Endodermal cell (in vitro differentiated cells): ENCODE data around the gene CCL23. TPM values are rescaled to one million over a fixed set of nuclear protein-coding genes. Genes with fewer than 3 reads are reported as not detected.
"Not testable (repeated sequence)": the region's sequence is repeated elsewhere in the genome, so short reads cannot be mapped to it uniquely, and the experiment has no call there.

Experiments
- DNase-seq: peaks from one replicate; pipeline ENCODE4 v3.0.0-alpha.2; 2017
- H3K27ac ChIP-seq: 2 replicates; pipeline ENCODE4 v1.5.1; 2013; ENCODE audit warnings: mild to moderate bottlenecking, low read depth, low read length, moderate library complexity
- H3K27me3 ChIP-seq: 2 replicates; pipeline ENCODE4 v1.6.1; 2013; ENCODE audit warnings: mild to moderate bottlenecking, low read length, moderate library complexity; ENCODE audit not compliant: insufficient read depth, control insufficient read depth, poor library complexity, severe bottlenecking
- H3K36me3 ChIP-seq: 2 replicates; pipeline ENCODE4 v1.7.0; 2013; ENCODE audit warnings: mild to moderate bottlenecking, low read length, moderate library complexity; ENCODE audit not compliant: control insufficient read depth, insufficient read depth
- H3K4me1 ChIP-seq: one replicate; pipeline ENCODE4 v1.7.0; 2013; ENCODE audit warnings: low read length; ENCODE audit not compliant: control insufficient read depth, insufficient read depth
- H3K4me3 ChIP-seq: 2 replicates; pipeline ENCODE4 v1.5.1; 2013; ENCODE audit warnings: mild to moderate bottlenecking, low read length, moderate library complexity
- H3K9ac ChIP-seq: 2 replicates; pipeline ENCODE4 v1.6.1; 2013; ENCODE audit warnings: mild to moderate bottlenecking, low read length, moderate library complexity; ENCODE audit not compliant: poor library complexity, severe bottlenecking; ENCODE audit errors: extremely low read depth
- H3K9me3 ChIP-seq: 2 replicates; pipeline ENCODE4 v1.6.1; 2013; ENCODE audit warnings: mild to moderate bottlenecking, low read length, moderate library complexity; ENCODE audit not compliant: control insufficient read depth
- H3K27ac Mint-ChIP-seq: 2 replicates; pipeline ENCODE4 v1.8.0; 2020; ENCODE audit warnings: mixed read lengths
- H3K27me3 Mint-ChIP-seq: 2 replicates; pipeline ENCODE4 v1.8.0; 2021; ENCODE audit warnings: mild to moderate bottlenecking, mixed read lengths; ENCODE audit not compliant: insufficient read depth
- H3K36me3 Mint-ChIP-seq: 2 replicates; pipeline ENCODE4 v1.8.0; 2020; ENCODE audit warnings: low read depth, mixed read lengths
- H3K4me1 Mint-ChIP-seq: 2 replicates; pipeline ENCODE4 v1.8.0; 2020; ENCODE audit warnings: mixed read lengths
- H3K4me3 Mint-ChIP-seq: 2 replicates; pipeline ENCODE4 v1.8.0; 2020; ENCODE audit warnings: mild to moderate bottlenecking, moderate library complexity, mixed read lengths
- H3K9me3 Mint-ChIP-seq: 2 replicates; pipeline ENCODE4 v1.8.0; 2020; ENCODE audit warnings: mild to moderate bottlenecking, mixed read lengths
- WGBS, 2 experiments: methylation state at CpG; one replicate each; pipeline versions ENCODE4 v1.1.5 to v1.1.7; 2013; ENCODE audit warnings: missing lambda C conversion rate in 2 of 2, mixed read lengths in 1 of 2; ENCODE audit not compliant: insufficient coverage in 1 of 2, insufficient read length in 1 of 2; 5-methylcytosine and 5-hydroxymethylcytosine counted together
- total RNA-seq, 2 donors: library from RNA; stranded (reverse); fragmentation: NEBNext Ultra II Directional in 1 of 2; extraction: Animal tissue kit (Norgen Biotek cat#: 25700) in 1 of 2; gene quantifications; 2 replicates in 1 of 2; 3 replicates in 1 of 2; pipeline ENCODE4 v1.2.1, GENCODE V29; 2021
- TF ChIP-seq, protein P1 (sequence below): fragments of 200-600 bp; sonication (generic); conservative IDR thresholded peaks from 2 replicates; pipeline ENCODE4 v1.5.0; 2021; ENCODE audit warnings: antibody characterized with exemption, mild to moderate bottlenecking

CCL23 gene
- total RNA-seq, 2 donors from 2014 or later, result not detected

DNA sequence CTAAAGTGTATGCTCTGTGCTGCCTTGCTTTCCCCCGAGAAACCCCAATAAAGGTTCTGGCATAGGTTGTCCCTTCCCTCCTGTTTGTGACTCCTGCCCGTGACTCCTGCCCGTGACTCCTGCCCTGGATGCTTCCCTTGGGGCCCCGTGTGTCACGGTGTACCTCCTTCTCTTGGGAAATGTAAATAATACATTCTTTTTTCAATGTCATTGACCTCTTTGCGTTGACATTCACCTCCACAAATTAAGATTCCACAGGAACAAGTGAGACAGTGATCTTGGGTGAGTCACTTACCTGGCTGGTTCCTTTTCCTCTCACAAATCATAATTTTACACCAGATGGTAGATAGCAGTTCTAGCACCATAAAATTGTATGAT lies 17.1 kb downstream of the CCL23 start:
- H3K9ac ChIP-seq, result no peak overlapping the region
- 83 to 100% methylated on average over 1 to 6 of the region's 6 CpGs for WGBS, 2 experiments
- H3K27me3 ChIP-seq, result peaks cover 58% of the 10 kb centered on the region
- H3K36me3 Mint-ChIP-seq, result no peaks in the 10 kb centered on the region
- peaks cover 22% of the 10 kb centered on the region for H3K27me3 Mint-ChIP-seq
- DNase-seq, result no peak
- H3K4me1 Mint-ChIP-seq, result peaks cover 11% of the 10 kb centered on the region
- no peak overlapping the region for H3K27ac Mint-ChIP-seq
- no peak overlapping the region for H3K4me3 ChIP-seq
- H3K9me3 Mint-ChIP-seq, result no peaks in the 10 kb centered on the region
- peaks cover 9% of the 10 kb centered on the region for H3K4me1 ChIP-seq
- H3K9me3 ChIP-seq, result no peaks in the 10 kb centered on the region
- no peaks in the 10 kb centered on the region for H3K36me3 ChIP-seq
- TF ChIP-seq, protein P1, sequence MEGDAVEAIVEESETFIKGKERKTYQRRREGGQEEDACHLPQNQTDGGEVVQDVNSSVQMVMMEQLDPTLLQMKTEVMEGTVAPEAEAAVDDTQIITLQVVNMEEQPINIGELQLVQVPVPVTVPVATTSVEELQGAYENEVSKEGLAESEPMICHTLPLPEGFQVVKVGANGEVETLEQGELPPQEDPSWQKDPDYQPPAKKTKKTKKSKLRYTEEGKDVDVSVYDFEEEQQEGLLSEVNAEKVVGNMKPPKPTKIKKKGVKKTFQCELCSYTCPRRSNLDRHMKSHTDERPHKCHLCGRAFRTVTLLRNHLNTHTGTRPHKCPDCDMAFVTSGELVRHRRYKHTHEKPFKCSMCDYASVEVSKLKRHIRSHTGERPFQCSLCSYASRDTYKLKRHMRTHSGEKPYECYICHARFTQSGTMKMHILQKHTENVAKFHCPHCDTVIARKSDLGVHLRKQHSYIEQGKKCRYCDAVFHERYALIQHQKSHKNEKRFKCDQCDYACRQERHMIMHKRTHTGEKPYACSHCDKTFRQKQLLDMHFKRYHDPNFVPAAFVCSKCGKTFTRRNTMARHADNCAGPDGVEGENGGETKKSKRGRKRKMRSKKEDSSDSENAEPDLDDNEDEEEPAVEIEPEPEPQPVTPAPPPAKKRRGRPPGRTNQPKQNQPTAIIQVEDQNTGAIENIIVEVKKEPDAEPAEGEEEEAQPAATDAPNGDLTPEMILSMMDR, result no peak
- no peak overlapping the region for H3K27ac ChIP-seq
- no peak overlapping the region for H3K4me3 Mint-ChIP-seq

DNA sequence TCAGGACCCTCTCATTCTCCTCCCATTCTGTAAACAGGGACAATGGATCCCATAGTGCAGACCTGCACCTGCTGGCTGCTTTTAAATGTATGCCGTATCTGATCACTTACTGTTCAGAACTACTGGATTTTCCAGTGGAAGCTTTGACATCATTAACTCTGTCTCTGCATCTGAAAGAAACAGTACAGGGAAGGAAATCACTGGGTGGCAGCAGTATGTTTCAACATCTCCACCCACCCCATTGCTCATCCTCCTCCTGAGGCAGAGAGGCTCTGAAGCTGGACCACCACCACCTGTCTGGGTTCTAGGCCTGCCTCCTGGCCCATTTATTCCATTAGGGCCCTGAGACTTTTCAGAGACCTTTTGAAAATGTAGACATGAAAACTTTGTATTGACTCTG lies 19.0 kb downstream of the CCL23 start:
- Histone ChIP-seq H3K27me3 (peaks cover 53% of the 10 kb centered on the region), H3K9me3 (no peaks in the 10 kb centered on the region), H3K4me3 (no peak overlapping the region), H3K27ac (no peak overlapping the region), H3K9ac (no peak overlapping the region), H3K4me1 (peaks cover 9% of the 10 kb centered on the region), H3K36me3 (no peaks in the 10 kb centered on the region)
- Mint-ChIP-seq H3K27me3 (peaks cover 23% of the 10 kb centered on the region), H3K4me3 (no peak overlapping the region), H3K9me3 (no peaks in the 10 kb centered on the region), H3K27ac (no peak overlapping the region), H3K4me1 (peaks cover 11% of the 10 kb centered on the region), H3K36me3 (no peaks in the 10 kb centered on the region)
- WGBS, 2 experiments, result 90 to 96% methylated on average over 1 of the region's 1 CpG
- TF ChIP-seq, protein P1, result no peak
- DNase-seq, result peak; percentile 18

DNA sequence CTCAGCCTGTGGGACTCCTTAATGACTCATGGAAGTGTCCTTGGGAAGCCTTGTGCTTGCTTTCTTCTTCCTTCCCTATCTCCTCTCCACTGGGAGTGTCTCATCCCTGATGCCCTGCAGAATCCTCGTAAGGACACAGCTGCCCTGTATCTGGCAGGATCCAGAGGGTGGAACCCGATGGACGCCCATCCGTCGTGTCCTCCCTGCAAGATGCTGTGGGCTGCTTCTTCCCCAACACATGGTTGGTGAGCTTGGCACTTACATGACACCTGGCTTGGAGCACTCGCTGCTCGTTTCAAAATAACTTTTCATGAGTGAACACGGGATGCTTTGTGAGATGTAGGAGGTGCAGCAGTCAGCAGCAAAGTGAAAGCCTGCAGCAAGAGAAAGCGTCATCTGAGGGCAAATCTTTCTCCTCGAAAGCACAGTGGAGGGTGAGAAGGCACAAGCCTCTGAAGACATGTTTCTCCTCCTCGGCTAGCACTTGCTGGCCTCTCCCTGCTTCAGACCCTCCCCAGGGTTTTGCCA lies 19.7 kb downstream of the CCL23 start:
- Histone ChIP-seq H3K9ac (no peak overlapping the region), H3K9me3 (no peaks in the 10 kb centered on the region), H3K4me3 (no peak overlapping the region), H3K36me3 (no peaks in the 10 kb centered on the region), H3K4me1 (peaks cover 9% of the 10 kb centered on the region), H3K27ac (no peak overlapping the region), H3K27me3 (peaks cover 46% of the 10 kb centered on the region)
- no peak for DNase-seq
- Mint-ChIP-seq H3K9me3 (no peaks in the 10 kb centered on the region), H3K27ac (no peak overlapping the region), H3K27me3 (peaks cover 21% of the 10 kb centered on the region), H3K4me3 (no peak overlapping the region), H3K36me3 (no peaks in the 10 kb centered on the region), H3K4me1 (peaks cover 11% of the 10 kb centered on the region)
- WGBS, 2 experiments, result 87 to 90% methylated on average over 10 to 11 of the region's 11 CpGs
- TF ChIP-seq, protein P1, result no peak

DNA sequence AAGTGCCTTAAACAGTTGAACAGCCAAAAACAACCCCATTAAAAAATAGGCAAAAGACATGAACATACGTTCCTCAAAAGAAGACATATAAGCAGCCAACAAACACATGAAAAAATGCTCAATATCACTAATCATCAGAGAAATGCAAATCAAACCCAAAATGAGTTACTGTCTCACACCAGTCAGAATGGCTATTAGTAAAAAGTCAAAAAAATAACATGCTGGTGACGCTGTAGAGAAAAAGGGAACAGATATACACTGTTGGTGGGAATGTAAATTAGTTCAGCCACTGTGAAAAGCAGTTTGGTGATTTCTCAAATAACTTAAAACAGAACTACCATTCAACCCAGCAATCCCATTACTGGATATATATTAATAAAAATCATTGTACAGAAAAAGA lies 22.4 kb downstream of the CCL23 start:
- not testable (repeated sequence) for H3K9me3 Mint-ChIP-seq, DNase-seq, H3K4me1 ChIP-seq, H3K9ac ChIP-seq, H3K27ac ChIP-seq, H3K27ac Mint-ChIP-seq, H3K9me3 ChIP-seq, H3K4me3 Mint-ChIP-seq, H3K4me3 ChIP-seq, H3K4me1 Mint-ChIP-seq, H3K36me3 ChIP-seq, H3K36me3 Mint-ChIP-seq
- 65 to 89% methylated on average over 1 to 2 of the region's 2 CpGs for WGBS, 2 experiments
- peaks cover 14% of the 10 kb centered on the region for H3K27me3 Mint-ChIP-seq
- H3K27me3 ChIP-seq, result peaks cover 24% of the 10 kb centered on the region
